ENCODE measurements around the gene RGS7.

The RGS7 gene

DNA sequence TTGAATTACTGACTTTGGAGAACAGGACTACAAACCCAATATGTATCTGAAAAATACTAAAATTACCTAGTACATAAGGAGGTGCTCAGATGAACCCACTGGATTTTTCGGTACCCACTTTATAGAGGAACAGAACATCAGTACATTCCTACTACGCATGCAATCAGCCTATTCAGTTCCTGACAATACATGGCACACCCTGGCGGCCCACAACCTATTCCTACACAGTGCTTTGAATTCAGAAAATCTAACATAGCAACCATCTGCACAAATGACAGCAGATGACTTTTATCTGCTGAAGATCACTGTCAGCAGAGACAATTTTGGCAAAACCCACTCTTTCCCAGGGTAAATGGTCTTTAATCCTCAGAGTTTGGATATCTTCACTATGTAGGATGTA, 487.9 kb downstream of the RGS7 start:
- in situ Hi-C loops (cut with HindIII; ENCODE audit: low sequenced_read_pairs) = no loop called here

GRCh38 chr1:240866724-240867123, 490.3 kb downstream of the RGS7 start:
- in situ Hi-C loops (cut with HindIII; ENCODE audit: low sequenced_read_pairs) = no loop called here

- in situ Hi-C loops (cut with HindIII; ENCODE audit: low sequenced_read_pairs) = loop anchor here (5.0 kb wide), 1 partner anchor 53 kb away; no protein-coding TSS in a partner anchor
Measured at GRCh38 chr1:240860023-240860422, 497.0 kb downstream of the RGS7 start.

GRCh38 chr1:240854367-240854766, 502.6 kb downstream of the RGS7 start:
- in situ Hi-C loops (cut with HindIII; ENCODE audit: low sequenced_read_pairs) = loop anchor here (5.0 kb wide), 1 partner anchor 93 kb away; no protein-coding TSS in a partner anchor

DNA sequence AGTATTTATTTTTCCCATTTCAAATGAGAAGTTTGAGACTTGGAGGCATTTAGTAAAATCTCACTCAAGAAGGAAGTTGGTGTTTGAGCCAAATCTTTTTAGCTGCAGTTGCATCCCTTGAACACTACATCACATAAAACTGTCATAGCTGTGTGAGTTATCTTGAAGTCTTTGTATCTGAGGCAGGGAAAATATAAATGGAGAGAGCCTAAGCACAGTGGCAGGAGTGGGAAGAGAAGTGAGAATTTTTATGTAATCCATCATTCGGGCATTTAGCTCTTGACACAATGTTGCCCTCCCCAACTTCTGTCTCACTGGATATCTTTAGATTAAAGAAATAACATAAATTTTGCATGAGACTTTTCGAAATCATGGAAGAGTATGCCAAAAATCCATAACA, 509.7 kb downstream of the RGS7 start:
- in situ Hi-C loops (cut with HindIII; ENCODE audit: low sequenced_read_pairs) = no loop called here

- in situ Hi-C loops (cut with HindIII; ENCODE audit: low sequenced_read_pairs) = no loop called here
Measured at GRCh38 chr1:240844486-240844885, 512.5 kb downstream of the RGS7 start.

DNA sequence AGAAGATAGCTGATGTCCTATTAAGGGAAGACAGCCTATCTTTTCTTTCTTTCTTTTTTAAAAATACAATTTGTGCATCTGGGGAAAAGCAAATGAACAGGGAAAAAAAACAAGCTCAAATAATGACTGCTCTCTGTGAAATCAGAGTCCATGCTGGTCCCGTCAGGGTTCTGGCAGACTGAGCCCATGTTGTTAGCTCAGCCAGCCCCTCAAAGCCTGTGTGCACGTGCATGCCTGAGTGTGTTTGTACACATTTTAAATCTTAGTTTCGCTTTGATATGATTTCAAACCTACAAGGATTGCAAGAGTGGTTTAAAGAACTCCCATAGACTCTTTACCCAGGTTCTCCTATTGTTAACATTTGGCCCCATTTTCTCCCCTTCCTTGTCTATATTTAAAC, 513.2 kb downstream of the RGS7 start:
- in situ Hi-C loops (cut with HindIII; ENCODE audit: low sequenced_read_pairs) = no loop called here

DNA sequence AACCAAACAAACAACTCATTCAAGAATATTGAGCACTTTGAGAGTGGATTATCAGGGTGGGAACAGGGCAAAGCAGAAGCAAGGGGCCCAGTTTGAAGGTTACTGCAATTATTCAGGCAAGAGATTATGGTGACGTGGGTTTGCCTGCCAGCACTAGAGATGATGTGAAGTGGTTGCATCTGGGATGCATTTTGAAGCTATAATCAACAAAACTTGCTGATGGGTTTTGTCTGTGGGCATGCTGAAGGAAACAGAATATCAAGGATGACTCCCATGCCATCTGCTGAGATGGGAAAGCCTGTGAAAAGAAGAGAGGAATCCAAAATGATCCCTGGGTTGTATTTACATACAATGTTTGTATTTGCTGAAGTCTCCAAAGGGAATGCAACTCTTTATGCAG, 520.7 kb downstream of the RGS7 start:
- in situ Hi-C loops (cut with HindIII; ENCODE audit: low sequenced_read_pairs) = no loop called here

DNA sequence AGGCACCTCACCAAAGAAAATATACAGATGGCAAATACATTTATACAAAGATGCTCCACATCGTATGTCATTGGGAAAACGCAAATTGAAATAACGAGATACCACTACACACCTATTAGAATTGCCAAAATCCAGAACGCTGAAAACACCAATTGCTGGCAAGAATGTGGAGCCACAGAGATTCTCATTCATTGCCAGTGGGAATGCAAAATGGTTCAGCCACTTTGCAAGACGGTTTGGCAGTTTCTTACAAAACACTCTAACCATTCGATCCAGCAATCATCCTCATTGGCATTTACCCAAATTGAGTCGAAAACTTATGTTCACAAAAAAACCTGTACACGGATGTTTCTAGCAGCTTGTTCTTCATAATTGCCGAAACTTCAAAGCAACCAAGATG, 521.7 kb downstream of the RGS7 start:
- in situ Hi-C loops (cut with HindIII; ENCODE audit: low sequenced_read_pairs) = no loop called here

DNA sequence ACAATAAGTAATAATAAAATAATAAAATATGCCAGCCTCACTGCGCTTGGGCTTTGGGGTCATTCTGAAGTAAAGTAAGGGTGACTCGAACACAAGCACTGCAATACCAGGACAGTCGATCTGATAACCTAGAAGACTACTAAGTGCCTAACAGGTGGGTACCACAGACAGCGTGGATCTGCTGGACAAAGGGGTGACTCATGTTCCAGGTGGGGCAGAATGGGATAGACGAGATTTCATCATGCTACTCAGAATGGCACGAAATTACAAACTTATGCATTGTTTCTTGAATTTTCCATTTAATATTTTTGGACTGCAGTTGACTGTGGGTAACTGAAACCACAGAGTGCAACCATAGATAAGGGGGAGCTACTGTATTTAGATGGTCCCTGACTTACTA, 523.9 kb downstream of the RGS7 start:
- in situ Hi-C loops (cut with HindIII; ENCODE audit: low sequenced_read_pairs) = no loop called here

DNA sequence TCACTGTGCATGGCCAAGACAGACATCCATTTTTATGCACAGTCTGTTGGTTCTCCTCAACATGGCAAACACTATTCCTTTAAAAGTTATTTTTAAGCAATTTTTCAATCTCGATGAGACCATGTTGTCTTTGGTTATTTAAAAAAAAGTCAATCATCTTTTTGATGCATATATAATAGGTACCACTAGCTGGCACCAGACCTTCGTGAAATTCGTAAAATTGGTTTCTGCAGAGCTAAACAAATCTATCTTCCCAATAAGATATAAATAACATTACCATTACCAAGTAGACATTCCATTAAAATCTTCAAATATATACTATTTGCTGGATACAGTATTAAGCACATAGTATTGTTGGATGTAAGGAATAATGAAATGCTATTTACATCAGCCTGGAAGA, 525.1 kb downstream of the RGS7 start:
- in situ Hi-C loops (cut with HindIII; ENCODE audit: low sequenced_read_pairs) = no loop called here

GRCh38 chr1:240831191-240831631, 525.8 kb downstream of the RGS7 start:
- in situ Hi-C loops (cut with HindIII; ENCODE audit: low sequenced_read_pairs) = no loop called here

- in situ Hi-C loops (cut with HindIII; ENCODE audit: low sequenced_read_pairs) = loop anchor here (5.0 kb wide), 1 partner anchor 52 kb away; no protein-coding TSS in a partner anchor
Measured at GRCh38 chr1:240829487-240829886, 527.5 kb downstream of the RGS7 start.

DNA sequence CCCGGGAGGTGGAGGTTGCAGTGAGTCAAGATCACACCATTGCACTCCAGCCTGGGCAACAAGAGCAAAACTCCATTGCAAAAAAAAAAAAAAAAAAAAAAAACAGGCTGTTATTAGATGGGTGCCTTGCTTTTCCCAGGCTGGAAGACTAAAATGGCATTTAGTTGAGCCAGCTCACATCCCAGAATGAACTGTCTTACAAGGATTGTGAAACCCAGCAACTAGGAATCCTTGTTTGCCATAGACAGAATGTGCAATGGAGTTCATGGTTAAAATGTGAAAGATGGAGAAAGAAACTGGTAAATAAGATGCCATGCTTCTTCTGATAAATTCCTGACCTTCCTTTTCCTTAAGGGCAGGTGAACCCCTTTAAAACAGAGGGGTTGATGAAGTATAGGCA, 529.2 kb downstream of the RGS7 start:
- in situ Hi-C loops (cut with HindIII; ENCODE audit: low sequenced_read_pairs) = loop anchor here (5.0 kb wide), 1 partner anchor 50 kb away; no protein-coding TSS in a partner anchor

DNA sequence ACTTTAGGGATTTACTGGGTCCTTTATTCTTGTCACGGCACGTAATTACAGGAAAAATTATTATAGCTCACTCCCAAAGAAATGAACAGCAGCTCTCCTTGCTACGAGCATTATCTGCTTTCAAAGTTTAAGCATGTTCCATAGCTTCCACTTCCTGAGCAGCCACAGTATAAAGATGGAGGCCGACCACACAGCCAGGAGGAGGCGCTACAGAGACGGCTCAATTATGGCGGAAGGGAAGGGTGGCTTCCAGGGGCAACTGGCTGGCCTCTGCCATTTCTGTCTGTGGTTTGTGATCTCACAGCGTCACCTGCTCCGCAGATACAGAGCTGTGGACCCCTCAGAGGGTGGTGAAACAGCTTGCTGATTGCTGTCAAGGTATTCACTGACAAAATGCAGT, 532.8 kb downstream of the RGS7 start:
- in situ Hi-C loops (cut with HindIII; ENCODE audit: low sequenced_read_pairs) = no loop called here

DNA sequence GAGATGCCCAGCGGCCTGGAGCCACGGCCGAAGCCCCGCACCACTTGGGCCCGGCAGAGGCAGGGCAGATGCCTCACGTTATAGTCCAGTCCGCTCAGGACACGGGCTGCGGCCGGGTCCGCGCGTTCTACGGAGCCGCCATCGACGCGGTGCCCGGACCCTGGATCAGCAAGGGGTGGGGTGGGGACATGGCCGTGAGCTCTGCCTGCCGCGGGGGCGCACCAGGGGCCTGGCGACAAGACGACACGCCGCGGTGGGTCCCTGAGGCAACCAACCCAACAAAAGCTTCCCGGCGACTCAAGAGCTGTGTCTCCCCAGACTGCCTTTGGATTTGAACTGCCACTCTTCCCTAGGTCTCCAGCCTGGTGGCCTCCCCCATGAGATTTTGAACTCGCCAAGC, 533.6 kb downstream of the RGS7 start:
- in situ Hi-C loops (cut with HindIII; ENCODE audit: low sequenced_read_pairs) = no loop called here

- in situ Hi-C loops (cut with HindIII; ENCODE audit: low sequenced_read_pairs) = no loop called here
Measured at GRCh38 chr1:240821925-240822324, 535.1 kb downstream of the RGS7 start.

DNA sequence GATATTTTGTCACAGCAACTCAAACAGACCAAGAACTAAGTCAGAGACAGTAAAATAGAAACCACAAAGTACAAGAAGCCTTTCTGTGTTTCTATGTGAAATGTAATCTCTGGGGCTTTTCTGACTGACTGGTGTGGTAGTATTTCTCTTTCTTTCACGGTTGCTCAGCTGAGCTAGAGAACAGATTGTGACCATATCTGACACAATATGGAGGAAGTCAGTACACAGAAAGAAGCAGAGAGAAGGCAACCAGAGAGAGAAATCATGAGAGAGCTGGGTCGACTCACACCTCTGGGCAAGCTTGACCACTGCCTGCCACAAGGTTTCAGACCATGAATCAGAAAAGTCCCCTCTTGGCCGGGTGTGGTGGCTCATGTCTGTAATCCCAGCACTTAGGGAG, 536.2 kb downstream of the RGS7 start:
- in situ Hi-C loops (cut with HindIII; ENCODE audit: low sequenced_read_pairs) = no loop called here

DNA sequence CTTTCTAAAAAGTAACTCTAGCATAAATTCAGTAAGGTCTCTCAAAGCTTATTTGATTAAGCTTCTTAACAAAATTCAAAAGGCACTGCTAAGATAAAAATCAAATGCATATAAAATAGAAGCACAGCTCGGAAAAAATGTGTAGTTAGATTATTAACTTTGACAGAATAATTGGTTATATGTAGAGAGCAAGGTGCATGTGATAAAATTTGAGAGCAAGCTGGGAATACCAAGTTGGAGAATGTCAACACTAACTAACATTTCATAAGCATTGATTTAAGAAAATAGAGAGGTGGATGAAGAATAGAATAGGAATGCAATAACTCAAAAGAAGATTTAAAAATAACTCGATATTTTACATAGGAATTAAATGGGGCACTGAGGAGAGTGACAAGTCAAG, 540.5 kb downstream of the RGS7 start:
- in situ Hi-C loops (cut with HindIII; ENCODE audit: low sequenced_read_pairs) = no loop called here

DNA sequence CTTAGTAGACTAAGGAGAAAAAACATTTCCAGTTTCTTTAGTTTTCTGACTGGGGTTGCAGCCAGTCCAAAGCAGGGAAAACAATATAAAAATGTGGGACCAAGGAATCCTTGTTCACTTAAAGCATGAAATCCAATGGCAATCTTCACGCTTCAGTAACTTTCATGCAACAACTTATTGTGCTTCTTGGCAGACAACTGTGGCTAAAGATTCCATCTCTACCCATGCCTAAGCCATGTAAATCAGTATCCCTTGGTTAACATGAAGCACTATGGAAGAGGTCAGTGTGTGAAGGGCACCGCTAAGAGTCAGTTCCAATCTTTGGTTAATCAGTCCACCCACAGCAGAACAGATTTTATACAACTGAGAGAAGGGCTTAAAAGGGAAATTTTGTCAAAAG, 543.3 kb downstream of the RGS7 start:
- in situ Hi-C loops (cut with HindIII; ENCODE audit: low sequenced_read_pairs) = no loop called here

DNA sequence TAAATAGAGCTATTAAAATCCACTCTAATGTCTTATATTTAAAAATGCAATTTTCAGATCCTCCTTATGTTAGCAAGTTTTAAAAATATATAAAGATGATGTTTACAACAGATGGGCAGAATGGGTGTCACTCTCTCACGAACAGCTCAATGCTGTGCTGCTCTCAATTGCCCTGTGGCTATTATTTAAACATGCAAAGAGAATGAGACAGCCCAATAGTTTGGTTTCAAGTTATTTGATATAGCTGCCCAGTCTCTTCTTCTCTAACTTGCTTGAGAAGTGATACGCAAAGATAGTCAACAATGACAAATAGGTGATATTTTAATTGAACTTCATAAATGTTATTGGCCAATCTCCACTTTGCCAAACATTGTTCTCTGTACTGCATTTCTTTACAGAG, 545.7 kb downstream of the RGS7 start:
- in situ Hi-C loops (cut with HindIII; ENCODE audit: low sequenced_read_pairs) = no loop called here

GRCh38 chr1:240808381-240808780, 548.6 kb downstream of the RGS7 start:
- in situ Hi-C loops (cut with HindIII; ENCODE audit: low sequenced_read_pairs) = loop anchor here (5.0 kb wide), 1 partner anchor 54 kb away; no protein-coding TSS in a partner anchor

DNA sequence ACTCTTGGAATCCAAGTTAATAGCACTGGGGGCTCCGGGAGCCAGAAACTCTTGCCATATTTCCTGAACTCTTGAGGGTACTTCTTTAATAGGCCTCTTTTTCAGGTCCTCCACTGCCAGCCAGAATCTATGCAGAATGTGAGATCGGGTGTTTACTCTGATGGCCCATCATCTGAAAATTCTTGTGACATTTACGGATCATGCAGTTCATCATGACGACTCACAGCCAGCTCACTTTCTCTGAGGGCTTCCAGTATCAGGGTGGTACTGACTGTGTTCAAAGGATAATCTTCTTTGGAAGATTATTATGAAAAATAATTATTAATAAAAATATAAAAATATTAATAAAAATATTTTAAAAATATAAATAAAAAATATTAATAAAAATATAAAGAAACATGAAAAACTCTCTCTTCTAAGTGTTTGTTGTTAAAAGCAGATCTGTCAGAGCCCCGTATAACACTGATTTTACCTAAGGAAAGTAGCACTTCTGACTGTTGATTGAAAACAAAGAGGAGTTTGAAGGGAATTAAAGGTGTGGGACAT, 550.7 kb downstream of the RGS7 start:
- in situ Hi-C loops (cut with HindIII; ENCODE audit: low sequenced_read_pairs) = loop anchor here (5.0 kb wide), 1 partner anchor 56 kb away; no protein-coding TSS in a partner anchor

All from endothelial cell of hepatic sinusoid (primary cell).